ENCODE data around the gene SPDYE16. TPM values are rescaled to one million over a fixed set of nuclear protein-coding genes. Genes with fewer than 3 reads are reported as not detected.

The SPDYE16 gene
- total RNA-seq, 1 donor from 2014 or later, result not detected

Other genes with a start within 250 kb of the SPDYE16 start
- 138 and 214 TPM in 2 replicates for gene HSPB1, start 240.6 kb downstream of the SPDYE16 start, total RNA-seq
- 114 and 115 TPM in 2 replicates for gene YWHAG, start 184.3 kb downstream of the SPDYE16 start, total RNA-seq
- gene SSC4D, start 133.6 kb downstream of the SPDYE16 start, total RNA-seq, result 5.4 and 6.4 TPM in 2 replicates
- gene ZP3, start 118.3 kb downstream of the SPDYE16 start, total RNA-seq, result 6.0 and 8.6 TPM in 2 replicates
- 17.9 and 26.6 TPM in 2 replicates for gene DTX2, start 81.6 kb downstream of the SPDYE16 start, total RNA-seq
- gene UPK3B, start 32.7 kb downstream of the SPDYE16 start, total RNA-seq, result not detected in 2 replicates
- gene POMZP3, start 84.0 kb upstream of the SPDYE16 start, total RNA-seq, result 0.79 and 2.2 TPM in 2 replicates

Measured in kidney epithelial cell (primary cell).